Keratinocyte (primary cell): Measurements from ENCODE around the gene HMG20A. TPM values are rescaled to one million over a fixed set of nuclear protein-coding genes. Genes with fewer than 3 reads are reported as not detected.

Source experiments
- DNase-seq: peaks from one replicate; pipeline ENCODE4 v3.0.0-alpha.2; 2011; ENCODE audit warnings: low read depth, missing footprints, low spot score
- FAIRE-seq: peaks from 2 replicates; lab custom pipeline; 2011; peaks lifted over from hg19 to GRCh38; lab: Jason Lieb, UNC
- H2AFZ ChIP-seq: 2 replicates; pipeline ENCODE4 v1.6.0; 2012; ENCODE audit warnings: low read length, control low read depth, inconsistent platforms; ENCODE audit not compliant: control insufficient read depth
- H3K27ac ChIP-seq: 2 replicates; pipeline ENCODE4 v1.5.1; 2011; ENCODE audit warnings: low read length; ENCODE audit not compliant: control insufficient read depth, insufficient read depth
- H3K27me3 ChIP-seq: 3 replicates; pipeline ENCODE4 v1.6.0; 2011; ENCODE audit warnings: low read length; ENCODE audit not compliant: control insufficient read depth, insufficient read depth; ENCODE audit errors: extremely low read depth
- H3K36me3 ChIP-seq, 2 experiments: 2 replicates in 1 of 2; 3 replicates in 1 of 2; pipeline ENCODE4 v1.5.1; 2011; ENCODE audit warnings: low read length in 2 of 2, mild to moderate bottlenecking in 1 of 2; ENCODE audit not compliant: control insufficient read depth in 2 of 2, insufficient read depth in 2 of 2; ENCODE audit errors: extremely low read depth in 1 of 2
- H3K4me1 ChIP-seq: 3 replicates; pipeline ENCODE4 v1.5.1; 2011; ENCODE audit warnings: low read length; ENCODE audit not compliant: control insufficient read depth, insufficient read depth; ENCODE audit errors: extremely low read depth
- H3K4me2 ChIP-seq: 3 replicates; pipeline ENCODE4 v1.6.0; 2011; ENCODE audit warnings: low read depth, low read length; ENCODE audit not compliant: control insufficient read depth, insufficient read depth; ENCODE audit errors: extremely low read depth
- H3K4me3 ChIP-seq, 3 experiments: fragments of 200-600 bp in 1 of 3; sonication (generic) in 1 of 3; 2 replicates in 2 of 3; 3 replicates in 1 of 3; pipeline ENCODE4 v1.5.1; 2011 to 2016; ENCODE audit warnings: low read length in 3 of 3, mild to moderate bottlenecking in 3 of 3, control low read depth in 2 of 3, inconsistent platforms in 1 of 3, low read depth in 1 of 3, mixed read lengths in 1 of 3, mixed run types in 1 of 3, moderate library complexity in 1 of 3; ENCODE audit not compliant: control insufficient read depth in 2 of 3, insufficient read depth in 2 of 3; ENCODE audit errors: extremely low read depth in 1 of 3
- H3K79me2 ChIP-seq: 2 replicates; pipeline ENCODE4 v1.6.0; 2012; ENCODE audit warnings: low read length; ENCODE audit not compliant: control insufficient read depth, insufficient read depth
- H3K9ac ChIP-seq: 3 replicates; pipeline ENCODE4 v1.6.0; 2011; ENCODE audit warnings: low read length; ENCODE audit not compliant: control insufficient read depth, insufficient read depth; ENCODE audit errors: extremely low read depth
- H3K9me1 ChIP-seq: 3 replicates; pipeline ENCODE4 v1.6.0; 2011; ENCODE audit warnings: low read length; ENCODE audit not compliant: control insufficient read depth, insufficient read depth; ENCODE audit errors: extremely low read depth
- H3K9me3 ChIP-seq: 2 replicates; pipeline ENCODE4 v1.5.1; 2012; ENCODE audit warnings: low read depth, low read length; ENCODE audit not compliant: control insufficient read depth
- H4K20me1 ChIP-seq: 3 replicates; pipeline ENCODE4 v1.6.0; 2011; ENCODE audit warnings: low read length; ENCODE audit not compliant: control insufficient read depth, insufficient read depth; ENCODE audit errors: extremely low read depth
- EZH2 ChIP-seq: IDR thresholded peaks from one replicate; pipeline ENCODE4 v1.6.1; 2012; ENCODE audit warnings: inconsistent platforms, mild to moderate bottlenecking, low read length, moderate library complexity
- dilution Hi-C: fragments of 300-500 bp; cut with MboI; formaldehyde crosslinking; loops from one replicate; pipeline ENCODE4 v1.7.0; 2020; ENCODE audit warnings: low sequenced_read_pairs; ENCODE audit not compliant: extremely low pct_ligation_motif_present
- polyA plus RNA-seq, 5 experiments: library from polyadenylated mRNA; depleted of rRNA in 3 of 5; stranded (reverse) in 3 of 5; stranded (forward) in 1 of 5; unstranded in 1 of 5; fragments of >200 nt; gene quantifications; 1 replicate in 1 of 5; 2 replicates in 3 of 5; 3 replicates in 1 of 5; pipeline versions ENCODE4 v1.2.1 to v1.2.3, GENCODE V29; 2011 to 2012; ENCODE audit warnings: missing spikeins in 2 of 5, low read depth in 1 of 5, low replicate concordance in 1 of 5
- TF ChIP-seq, protein P1 (sequence below), 3 experiments: IDR thresholded peaks in 1 of 3; conservative IDR thresholded peaks in 1 of 3; optimal IDR thresholded peaks in 1 of 3; 2 replicates in 2 of 3; 3 replicates in 1 of 3; pipeline versions ENCODE3 to v1.5.1; 2011; ENCODE audit warnings: low read length in 3 of 3, mild to moderate bottlenecking in 3 of 3, moderate library complexity in 2 of 3, control low read depth in 1 of 3, inconsistent platforms in 1 of 3; ENCODE audit not compliant: insufficient read depth in 2 of 3; ENCODE audit errors: extremely low read depth in 1 of 3

The HMG20A gene
- polyA plus RNA-seq, 1 donor (not counting 4 experiments of a cell fraction or from before 2014, with no cell fraction given) = 44.6 TPM

DNA sequence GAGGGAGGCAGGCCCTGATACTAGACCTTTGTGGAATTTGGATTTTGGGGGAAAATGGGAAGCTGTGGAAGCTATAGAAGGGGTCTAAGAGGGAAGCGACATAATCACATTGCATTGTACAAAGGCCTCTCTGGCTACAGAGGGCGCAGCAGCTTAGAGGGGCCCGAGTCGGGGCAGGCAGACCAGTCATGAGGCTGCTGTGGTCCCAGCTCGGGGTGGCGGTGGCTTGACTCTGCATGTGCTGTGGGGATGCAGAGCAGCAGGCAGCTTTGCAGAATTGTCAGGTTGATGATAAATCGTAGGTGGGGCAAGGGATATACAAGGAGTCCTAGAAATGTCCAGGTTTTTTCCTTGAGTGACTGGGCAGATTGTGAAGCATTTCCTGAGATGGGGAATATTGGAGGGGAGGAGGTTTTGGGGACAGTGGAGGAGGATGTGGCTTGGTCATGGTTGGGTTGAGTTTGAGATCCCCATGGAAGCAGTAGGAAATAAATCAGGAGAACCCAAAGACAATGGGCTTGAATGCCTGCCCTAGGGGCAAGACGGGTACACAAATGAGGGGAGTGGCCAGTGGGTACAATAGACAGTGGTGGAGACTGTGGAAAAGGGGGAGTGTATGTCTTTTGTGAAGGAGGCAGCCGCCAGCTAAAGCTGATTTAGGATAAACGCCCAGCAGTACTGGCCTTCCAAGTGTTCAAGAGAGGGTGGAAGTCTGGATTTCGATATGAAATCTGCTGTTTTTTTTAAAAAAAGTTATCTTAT, 94.1 kb downstream of the HMG20A start:
- no peak overlapping the region for H3K4me2 ChIP-seq
- H3K4me3 ChIP-seq = no peak overlapping the region
- H3K9me1 ChIP-seq = no peaks in the 10 kb centered on the region
- H3K9me3 ChIP-seq = no peaks in the 10 kb centered on the region
- TF ChIP-seq, protein P1, sequence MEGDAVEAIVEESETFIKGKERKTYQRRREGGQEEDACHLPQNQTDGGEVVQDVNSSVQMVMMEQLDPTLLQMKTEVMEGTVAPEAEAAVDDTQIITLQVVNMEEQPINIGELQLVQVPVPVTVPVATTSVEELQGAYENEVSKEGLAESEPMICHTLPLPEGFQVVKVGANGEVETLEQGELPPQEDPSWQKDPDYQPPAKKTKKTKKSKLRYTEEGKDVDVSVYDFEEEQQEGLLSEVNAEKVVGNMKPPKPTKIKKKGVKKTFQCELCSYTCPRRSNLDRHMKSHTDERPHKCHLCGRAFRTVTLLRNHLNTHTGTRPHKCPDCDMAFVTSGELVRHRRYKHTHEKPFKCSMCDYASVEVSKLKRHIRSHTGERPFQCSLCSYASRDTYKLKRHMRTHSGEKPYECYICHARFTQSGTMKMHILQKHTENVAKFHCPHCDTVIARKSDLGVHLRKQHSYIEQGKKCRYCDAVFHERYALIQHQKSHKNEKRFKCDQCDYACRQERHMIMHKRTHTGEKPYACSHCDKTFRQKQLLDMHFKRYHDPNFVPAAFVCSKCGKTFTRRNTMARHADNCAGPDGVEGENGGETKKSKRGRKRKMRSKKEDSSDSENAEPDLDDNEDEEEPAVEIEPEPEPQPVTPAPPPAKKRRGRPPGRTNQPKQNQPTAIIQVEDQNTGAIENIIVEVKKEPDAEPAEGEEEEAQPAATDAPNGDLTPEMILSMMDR (optimal IDR thresholded peaks at IDR 0.05 in 1 of 3, IDR thresholded peaks at IDR 0.05 in 1 of 3, conservative IDR thresholded peaks at IDR 0.05 in 1 of 3; ENCODE audit: extremely low read depth in 1 of 3, insufficient read depth in 2 of 3, low read length in 3 of 3) = no peak
- TF ChIP-seq EZH2 = no peak
- no peak for DNase-seq
- H2AFZ ChIP-seq = no peak overlapping the region
- H3K9ac ChIP-seq = no peak overlapping the region
- H3K27me3 ChIP-seq = no peaks in the 10 kb centered on the region
- H3K36me3 ChIP-seq = no peaks in the 10 kb centered on the region
- no peaks in the 10 kb centered on the region for H3K79me2 ChIP-seq
- no peaks in the 10 kb centered on the region for H3K4me1 ChIP-seq
- FAIRE-seq = no peak
- no peak overlapping the region for H3K27ac ChIP-seq
- dilution Hi-C loops = no loop called here
- H4K20me1 ChIP-seq = no peaks in the 10 kb centered on the region

DNA sequence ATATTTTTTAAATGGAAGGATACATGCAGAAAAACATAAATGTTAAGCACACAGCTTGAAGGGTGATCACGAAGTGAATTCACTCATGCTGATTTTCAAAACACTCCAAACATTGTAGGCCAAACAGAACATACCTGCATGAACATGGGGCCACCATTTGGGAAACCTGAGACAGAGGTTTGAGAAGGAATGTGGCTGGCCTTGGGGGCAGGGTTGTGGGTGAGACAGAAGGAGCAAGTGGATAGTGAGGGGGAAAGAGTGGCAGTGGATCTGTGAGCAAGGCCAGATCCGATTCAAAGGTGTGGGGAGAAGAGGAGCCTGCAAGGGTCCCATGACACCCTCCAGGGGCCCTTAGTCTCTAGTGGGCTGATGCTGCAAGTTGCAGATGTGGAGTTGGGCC, 94.9 kb downstream of the HMG20A start:
- dilution Hi-C loops = no loop called here
- DNase-seq = no peak
- Histone ChIP-seq H3K79me2 (no peaks in the 10 kb centered on the region), H3K4me1 (no peaks in the 10 kb centered on the region), H3K4me3 (no peak overlapping the region), H3K27ac (no peak overlapping the region), H3K36me3 (no peaks in the 10 kb centered on the region), H2AFZ (no peak overlapping the region), H3K9me1 (no peaks in the 10 kb centered on the region), H3K9ac (no peak overlapping the region), H3K27me3 (no peaks in the 10 kb centered on the region), H4K20me1 (no peaks in the 10 kb centered on the region), H3K9me3 (no peaks in the 10 kb centered on the region), H3K4me2 (no peak overlapping the region)
- no peak for FAIRE-seq
- TF ChIP-seq, protein P1 (optimal IDR thresholded peaks at IDR 0.05 in 1 of 3, IDR thresholded peaks at IDR 0.05 in 1 of 3, conservative IDR thresholded peaks at IDR 0.05 in 1 of 3; ENCODE audit: extremely low read depth in 1 of 3, insufficient read depth in 2 of 3, low read length in 3 of 3) = no peak
- TF ChIP-seq EZH2 = no peak
